IPS-18c (cell line): Measurements from ENCODE around the gene MIS18BP1.

ENCODE experiments used
- H3K4me3 ChIP-seq: 2 replicates; pipeline ENCODE4 v1.7.0; 2013; ENCODE audit warnings: low read depth, mild to moderate bottlenecking, low read length, moderate library complexity; ENCODE audit not compliant: insufficient read depth
- H3K9me3 ChIP-seq: one replicate; pipeline ENCODE4 v1.6.1; 2013; ENCODE audit warnings: mild to moderate bottlenecking, low read length, moderate library complexity; ENCODE audit not compliant: control insufficient read depth, insufficient read depth

Gene MIS18BP1

GRCh38 chr14:45194964-45195363 lies 58.0 kb downstream of the MIS18BP1 start:
- no peak overlapping the region for H3K4me3 ChIP-seq
- H3K9me3 ChIP-seq, result no peaks in the 10 kb centered on the region

GRCh38 chr14:45185100-45185814 lies 67.7 kb downstream of the MIS18BP1 start:
- H3K9me3 ChIP-seq, result no peaks in the 10 kb centered on the region
- no peak overlapping the region for H3K4me3 ChIP-seq

- no peak overlapping the region for H3K4me3 ChIP-seq
- H3K9me3 ChIP-seq, result no peaks in the 10 kb centered on the region
Measured at GRCh38 chr14:45181806-45182205, 71.2 kb downstream of the MIS18BP1 start.

GRCh38 chr14:45181329-45181728 lies 71.7 kb downstream of the MIS18BP1 start:
- H3K9me3 ChIP-seq, result no peaks in the 10 kb centered on the region
- H3K4me3 ChIP-seq, result no peak overlapping the region

GRCh38 chr14:45177076-45177475 lies 75.9 kb downstream of the MIS18BP1 start:
- no peaks in the 10 kb centered on the region for H3K9me3 ChIP-seq
- no peak overlapping the region for H3K4me3 ChIP-seq

- Histone ChIP-seq H3K9me3 (no peaks in the 10 kb centered on the region), H3K4me3 (no peak overlapping the region)
Measured at GRCh38 chr14:45169906-45170305, 83.1 kb downstream of the MIS18BP1 start.

- Histone ChIP-seq H3K9me3 (no peaks in the 10 kb centered on the region), H3K4me3 (no peak overlapping the region)
Measured at GRCh38 chr14:45156067-45156466, 96.9 kb downstream of the MIS18BP1 start.
